HG03565 (cell line): Measurements from ENCODE around the gene LETM1.

Experiments used
- ATAC-seq: cut with Tn5 transposase; IDR thresholded peaks from one replicate; pipeline ENCODE4 v1.9.1; 2021; ENCODE audit warnings: mild to moderate bottlenecking, moderate library complexity; ENCODE audit not compliant: unreplicated experiment

LETM1 gene

DNA sequence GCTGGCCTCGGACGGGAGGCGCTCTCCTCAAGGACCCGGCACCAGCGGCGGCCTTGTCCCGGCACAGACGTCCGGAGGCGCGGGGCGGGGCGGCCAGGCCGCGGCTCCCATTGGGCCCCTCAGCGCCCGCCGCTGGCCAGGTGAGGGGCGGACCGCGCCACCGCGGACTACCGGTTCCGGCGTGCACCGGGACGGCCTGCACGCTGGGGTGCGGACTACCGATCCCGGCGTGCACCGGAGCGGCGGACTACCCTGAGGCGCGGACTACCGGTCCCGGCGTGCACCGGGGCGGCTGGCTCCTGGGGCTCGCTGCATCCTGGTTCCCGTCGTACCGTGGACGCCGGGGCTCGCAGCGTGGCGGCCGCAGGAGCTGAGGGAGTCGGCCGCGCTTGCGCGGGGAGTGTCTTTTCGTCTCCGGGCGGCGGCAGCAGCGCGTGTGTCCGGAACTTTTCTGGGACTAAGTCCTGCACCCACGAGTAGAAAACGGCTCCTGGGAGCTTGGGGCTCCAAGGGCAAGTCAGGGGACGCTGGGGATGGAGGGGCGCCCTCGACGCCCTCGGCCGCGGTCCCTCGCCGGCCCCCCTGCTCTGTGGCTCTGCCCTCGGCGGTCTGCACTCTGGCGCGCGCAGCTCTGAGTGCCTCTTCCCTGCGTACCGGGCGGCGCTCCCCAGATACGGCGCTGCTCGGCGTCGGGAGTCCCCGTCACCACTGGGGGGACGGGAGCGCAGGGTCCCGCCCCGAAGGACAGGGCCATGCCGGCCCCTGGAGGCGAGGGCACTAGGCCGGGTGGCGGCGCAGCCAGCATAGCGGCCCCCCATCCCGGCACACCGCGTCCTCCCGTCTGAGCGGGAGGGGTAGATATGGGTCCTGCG, at the start of gene LETM1:
Gene LETM1, minus strand, starts transcription at position 86 of the 872 bp plus-strand sequence. CDS start 206 bp downstream, outside the sequence.
- peak; percentile 79 for ATAC-seq

DNA sequence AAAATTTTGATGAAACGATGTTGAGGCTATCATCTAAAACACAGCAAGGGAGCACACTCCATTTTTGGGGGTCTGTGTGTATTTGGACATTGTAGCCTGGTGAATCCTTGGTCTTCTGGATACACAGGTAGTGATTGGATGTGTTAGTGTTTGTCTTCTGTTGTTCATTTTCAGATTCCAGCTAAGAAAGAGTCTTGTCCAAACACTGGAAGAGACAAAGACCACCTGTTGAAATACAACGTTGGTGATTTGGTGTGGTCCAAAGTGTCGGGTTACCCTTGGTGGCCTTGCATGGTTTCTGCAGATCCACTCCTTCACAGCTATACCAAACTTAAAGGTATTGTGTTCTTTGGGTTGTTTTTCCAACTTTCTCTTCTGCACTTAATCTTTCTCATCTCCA, 48.1 kb upstream of the LETM1 start:
- ATAC-seq: no peak

DNA sequence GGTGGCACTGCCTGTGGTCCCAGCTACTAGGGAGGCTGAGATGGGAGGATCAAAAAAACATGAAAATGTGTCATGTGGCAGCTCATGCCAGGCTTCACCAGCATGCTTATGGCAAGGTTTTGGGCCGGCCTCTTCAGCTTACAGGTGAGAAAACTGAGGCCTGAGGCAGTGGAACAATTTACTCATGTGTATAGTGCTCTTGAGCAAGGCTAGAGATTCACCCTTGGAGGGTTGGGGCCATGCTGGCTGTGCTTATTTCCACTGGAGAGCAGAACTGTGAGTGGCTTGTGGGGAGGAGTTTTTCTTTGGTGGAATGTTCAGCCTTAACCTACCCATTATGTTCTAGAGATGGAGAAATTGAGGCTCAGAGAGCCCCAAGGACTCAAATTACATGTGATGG, 47.1 kb upstream of the LETM1 start:
- ATAC-seq: no peak

DNA sequence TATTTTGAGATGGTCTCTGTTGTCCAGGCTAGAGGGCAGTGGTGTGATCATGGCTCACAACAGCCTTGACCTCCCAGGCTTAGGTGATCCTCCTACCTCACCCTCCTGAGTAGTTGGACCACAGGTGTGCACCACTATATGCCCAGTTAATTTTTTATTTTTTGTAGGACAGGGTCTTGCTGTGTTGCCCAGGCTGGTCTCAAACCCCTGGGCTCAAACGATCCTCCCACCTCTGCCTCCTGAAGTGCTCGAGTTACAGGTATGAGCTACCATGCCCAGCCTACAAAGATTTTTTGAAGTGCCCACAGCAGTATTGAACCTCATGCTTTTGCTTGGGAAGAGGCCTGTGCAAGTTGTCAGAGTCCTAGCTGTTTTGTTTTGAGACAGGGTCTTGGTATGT, 46.3 kb upstream of the LETM1 start:
- no peak for ATAC-seq

DNA sequence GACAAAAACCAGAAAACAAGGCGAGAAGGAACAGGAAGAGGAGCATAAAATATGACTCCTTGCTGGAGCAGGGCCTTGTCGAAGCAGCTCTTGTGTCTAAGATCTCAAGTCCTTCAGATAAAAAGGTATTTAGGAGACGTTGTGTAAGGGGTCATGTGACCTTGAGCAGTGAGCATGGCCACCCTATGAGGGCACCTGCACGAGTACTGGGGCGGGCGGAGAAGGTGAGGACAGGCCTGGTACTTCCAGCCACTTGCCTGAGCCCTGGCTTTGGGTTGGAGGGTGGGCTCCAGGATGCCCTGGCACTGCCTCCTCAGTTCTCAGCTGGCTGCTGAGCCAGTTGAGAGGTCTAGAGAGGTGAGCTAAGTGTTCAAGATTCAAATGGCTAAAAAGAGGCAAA, 45.2 kb upstream of the LETM1 start:
- ATAC-seq: no peak

- ATAC-seq: no peak
Measured at GRCh38 chr4:1900624-1901023, 44.7 kb upstream of the LETM1 start.

DNA sequence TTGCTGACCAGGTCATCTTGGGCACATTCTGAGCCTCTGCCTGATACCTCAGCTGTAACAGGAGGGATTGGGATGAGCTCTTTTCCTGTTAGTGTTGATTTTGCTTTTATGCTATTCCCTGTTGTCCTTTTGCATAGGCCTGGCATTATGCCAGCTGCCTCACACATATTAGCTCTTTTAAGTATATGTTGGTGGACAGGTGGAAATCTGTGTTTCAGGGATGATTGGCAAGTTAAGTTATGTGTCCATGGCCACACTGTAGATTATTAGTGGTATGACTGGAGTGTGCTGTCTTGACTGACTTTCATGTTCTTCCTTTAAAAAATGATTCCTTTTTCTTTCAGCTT, 44.1 kb upstream of the LETM1 start:
- ATAC-seq: no peak

- ATAC-seq: peak; percentile 48
Measured at GRCh38 chr4:1899149-1900086, 43.5 kb upstream of the LETM1 start.

GRCh38 chr4:1898681-1899080, 42.7 kb upstream of the LETM1 start:
- no peak for ATAC-seq

- ATAC-seq: no peak
Measured at GRCh38 chr4:1898007-1898406, 42.1 kb upstream of the LETM1 start.

DNA sequence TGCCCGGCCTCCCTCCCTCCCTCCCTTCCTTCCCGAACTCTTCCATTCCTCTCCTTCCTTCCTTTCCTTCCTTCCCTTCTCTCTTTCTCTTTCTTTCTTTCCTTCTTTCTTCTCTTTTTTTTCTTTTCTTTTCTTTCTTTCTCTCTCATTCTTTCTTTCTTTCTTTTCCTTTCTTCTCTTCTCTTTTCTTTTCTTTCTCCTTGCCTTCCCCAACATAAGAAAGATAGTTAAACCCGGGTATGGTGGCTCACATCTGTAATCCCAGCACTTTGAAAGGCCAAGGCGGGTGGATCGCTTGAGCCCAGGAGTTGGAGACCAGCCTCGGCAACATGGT, 40.7 kb upstream of the LETM1 start:
- ATAC-seq: no peak

DNA sequence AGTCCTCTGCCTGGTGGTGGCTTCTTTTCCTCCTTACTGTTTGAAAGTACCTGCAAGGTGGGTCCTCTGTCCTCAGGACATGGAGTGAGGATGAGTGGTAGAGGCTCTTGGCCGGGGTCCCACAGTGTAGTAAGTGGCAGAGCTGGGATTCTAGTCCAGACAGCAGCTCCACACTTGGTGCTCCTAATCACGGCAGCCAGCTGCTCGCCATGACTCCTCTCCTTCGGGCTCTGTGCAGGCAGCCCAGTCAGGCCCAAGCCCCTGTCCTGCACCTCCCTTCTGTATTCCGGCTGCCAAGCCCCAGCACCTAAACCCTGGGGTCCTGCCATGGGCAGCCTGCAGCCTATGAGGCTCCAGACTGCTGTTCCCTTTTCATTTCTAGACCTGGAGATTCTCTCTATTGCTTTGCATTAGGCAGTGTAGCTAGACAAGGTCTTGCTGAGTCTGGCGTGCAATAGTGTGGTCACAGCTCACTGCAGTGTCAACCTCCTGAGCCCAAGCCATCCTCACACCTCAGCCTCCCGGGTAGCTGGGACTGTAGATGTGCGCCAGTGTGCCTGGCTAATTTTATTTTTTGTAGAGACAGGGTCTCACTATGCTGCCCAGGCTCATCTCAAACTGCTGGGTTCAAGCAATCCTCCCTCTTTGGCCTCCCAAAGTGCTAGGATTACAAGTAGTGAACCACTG, 40.2 kb upstream of the LETM1 start:
- no peak for ATAC-seq

- ATAC-seq: no peak
Measured at GRCh38 chr4:1890979-1891570, 35.1 kb upstream of the LETM1 start.

GRCh38 chr4:1887052-1887451, 31.1 kb upstream of the LETM1 start:
- ATAC-seq: no peak

GRCh38 chr4:1885414-1885813, 29.5 kb upstream of the LETM1 start:
- ATAC-seq: no peak

DNA sequence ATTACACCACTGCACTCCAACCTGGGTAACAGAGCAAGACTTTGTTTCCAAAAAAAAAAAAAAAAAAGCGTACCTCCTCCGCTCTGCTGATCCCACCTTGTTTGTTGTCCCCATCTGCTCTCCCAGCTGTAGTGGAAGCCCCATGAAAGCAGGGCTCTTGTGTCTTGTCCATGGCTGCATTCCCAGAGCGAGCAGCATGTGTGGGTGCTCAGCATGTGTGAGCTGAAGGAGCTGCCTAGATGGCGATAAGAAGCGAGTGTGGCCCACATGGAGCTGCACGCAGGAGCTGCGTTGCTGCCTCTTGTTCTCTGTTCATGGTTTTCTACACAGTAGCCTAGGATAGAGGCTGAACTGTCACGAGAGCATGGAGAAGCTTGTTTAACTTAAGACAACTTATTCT, 27.6 kb upstream of the LETM1 start:
- no peak for ATAC-seq

DNA sequence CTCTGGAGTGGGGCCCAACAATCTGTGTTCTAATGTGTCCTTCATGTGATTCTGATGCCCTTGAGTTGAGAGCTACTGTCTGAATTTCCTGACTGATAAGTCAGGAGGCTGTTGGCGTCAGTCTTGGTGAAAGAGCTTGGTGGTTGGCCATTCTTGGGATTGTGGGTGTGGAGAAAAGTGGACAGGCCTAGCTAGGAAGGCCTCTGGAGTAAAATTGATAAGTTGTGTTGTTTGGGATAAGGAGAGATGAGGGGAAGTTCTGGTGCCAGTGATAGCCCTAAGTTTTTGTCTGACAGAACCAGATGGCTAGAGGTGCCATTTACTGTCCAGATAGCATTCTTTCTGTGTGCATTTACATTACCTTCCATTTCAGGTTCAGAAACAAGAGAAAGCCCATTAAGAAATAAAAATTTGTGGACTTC, 26.9 kb upstream of the LETM1 start:
- no peak for ATAC-seq

GRCh38 chr4:1880332-1880731, 24.4 kb upstream of the LETM1 start:
- ATAC-seq: no peak

DNA sequence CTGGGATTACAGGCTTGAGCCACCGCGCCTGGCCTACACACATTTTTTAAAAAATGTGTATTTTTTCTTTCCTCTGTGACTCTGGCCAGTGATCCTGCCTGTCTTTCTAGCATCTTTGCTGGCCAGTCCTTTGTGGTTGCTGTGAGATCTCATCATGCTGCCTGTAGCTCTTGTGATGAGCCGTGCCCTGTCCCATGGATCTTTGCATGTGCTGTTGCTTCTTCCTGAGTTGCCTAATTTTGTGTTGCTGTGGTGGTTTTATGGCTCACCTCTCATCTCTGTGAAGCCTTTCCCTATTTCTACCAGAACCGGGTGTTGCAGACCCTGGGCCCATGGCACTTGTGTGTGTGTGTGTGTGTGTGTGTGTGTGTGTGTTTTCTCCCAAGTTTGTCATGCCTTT, 23.5 kb upstream of the LETM1 start:
- no peak for ATAC-seq

- ATAC-seq: no peak
Measured at GRCh38 chr4:1874201-1874600, 18.2 kb upstream of the LETM1 start.

DNA sequence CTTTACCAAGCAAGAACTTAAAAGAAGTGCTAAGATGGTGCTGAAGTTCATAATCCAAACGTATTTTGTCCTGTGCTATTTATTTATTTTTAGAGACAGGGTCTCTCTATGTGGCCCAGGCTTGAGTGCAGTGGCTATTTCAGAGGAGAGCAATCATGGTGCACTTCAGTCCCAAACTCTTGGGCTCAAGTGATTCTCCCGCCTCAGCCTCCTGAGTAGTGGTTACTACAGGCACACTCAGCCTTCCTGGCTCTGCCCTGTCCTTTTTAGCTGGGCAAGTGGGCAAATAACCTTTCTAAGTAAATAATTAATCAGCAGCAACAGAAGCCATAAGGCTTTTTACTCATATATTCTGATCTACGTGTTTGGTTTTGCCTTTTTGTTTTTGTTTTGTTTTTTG, 17.8 kb upstream of the LETM1 start:
- no peak for ATAC-seq
